Putamen (tissue), 1 donor: ENCODE measurements around the gene CBX8.

Experiments
- DNase-seq: peaks from one replicate; pipeline ENCODE4 v3.0.0-alpha.2; 2016; ENCODE audit warnings: low spot score

The CBX8 gene

GRCh38 chr17:79750650-79751545, 46.0 kb downstream of the CBX8 start:
- DNase-seq: no peak

- no peak for DNase-seq
Observed at GRCh38 chr17:79749958-79750357, 46.9 kb downstream of the CBX8 start.

- DNase-seq: no peak
Observed at GRCh38 chr17:79749156-79749815, 47.6 kb downstream of the CBX8 start.

GRCh38 chr17:79748295-79749099, 48.4 kb downstream of the CBX8 start:
- no peak for DNase-seq

- DNase-seq: peak; percentile 42
Observed at GRCh38 chr17:79747508-79748294, 49.2 kb downstream of the CBX8 start.

GRCh38 chr17:79746889-79747507, 49.9 kb downstream of the CBX8 start:
- peak; percentile 47 for DNase-seq

- no peak for DNase-seq
Observed at GRCh38 chr17:79745641-79746105, 51.2 kb downstream of the CBX8 start.

GRCh38 chr17:79743614-79744013, 53.3 kb downstream of the CBX8 start:
- no peak for DNase-seq

GRCh38 chr17:79742951-79743476, 53.9 kb downstream of the CBX8 start:
- DNase-seq: no peak

GRCh38 chr17:79742589-79742918, 54.3 kb downstream of the CBX8 start:
- DNase-seq: no peak
